Posterior cingulate gyrus (tissue), 11 donors: ENCODE data around the gene YARS1.
A peak's percentile ranks its signal among the peaks of the same experiment; 100 is the strongest.
"Not testable (repeated sequence)": the region's sequence is repeated elsewhere in the genome, so short reads cannot be mapped to it uniquely, and the experiment has no call there.

Source experiments
- DNase-seq, 10 donors: peaks; one replicate each; pipeline versions ENCODE4 v3.0.0 to v3.0.0-alpha.2; 2020 to 2021; ENCODE audit warnings: mixed read lengths in 3 of 10
- intact Hi-C: fragments of 100-400 bp; cut with DNase I; formaldehyde crosslinking; loops from one replicate; pipeline ENCODE4 v1.15.1; 2023

The YARS1 gene

GRCh38 chr1:32817815-32818786 is 943 bp upstream of the YARS1 start:
- DNase-seq: peak; percentile 29 to 92 (median 49)
- intact Hi-C loops: no loop called here

GRCh38 chr1:32816676-32817158 is 441 bp downstream of the YARS1 start:
- intact Hi-C loops: no loop called here
- DNase-seq: peak in 1 of 10 donors; percentile 24

- no peak for DNase-seq
- intact Hi-C loops: no loop called here
Measured at GRCh38 chr1:32813941-32814739, 3.0 kb downstream of the YARS1 start.

- intact Hi-C loops: no loop called here
- no peak for DNase-seq
Measured at GRCh38 chr1:32811917-32812316, 5.2 kb downstream of the YARS1 start.

DNA sequence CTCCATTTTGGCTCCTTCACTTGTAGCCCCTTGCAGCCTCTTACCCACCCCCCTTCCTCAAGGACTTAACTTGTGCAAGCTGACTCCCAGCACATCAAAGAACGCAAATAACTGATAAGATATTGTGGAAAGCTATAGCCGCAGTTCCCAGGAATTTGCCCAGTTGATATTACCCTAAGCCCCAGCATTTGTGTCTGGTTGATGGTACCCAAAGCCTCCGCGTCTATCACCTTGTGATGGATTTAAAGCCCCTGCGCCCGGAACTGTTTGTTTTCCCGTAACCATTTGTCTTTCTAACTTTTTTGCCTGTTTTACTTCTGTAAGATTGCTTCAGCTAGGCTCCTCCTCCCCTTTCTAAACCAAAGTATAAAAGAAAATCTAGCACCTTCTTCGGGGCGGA is 5.9 kb downstream of the YARS1 start:
- intact Hi-C loops: no loop called here
- no peak for DNase-seq

DNA sequence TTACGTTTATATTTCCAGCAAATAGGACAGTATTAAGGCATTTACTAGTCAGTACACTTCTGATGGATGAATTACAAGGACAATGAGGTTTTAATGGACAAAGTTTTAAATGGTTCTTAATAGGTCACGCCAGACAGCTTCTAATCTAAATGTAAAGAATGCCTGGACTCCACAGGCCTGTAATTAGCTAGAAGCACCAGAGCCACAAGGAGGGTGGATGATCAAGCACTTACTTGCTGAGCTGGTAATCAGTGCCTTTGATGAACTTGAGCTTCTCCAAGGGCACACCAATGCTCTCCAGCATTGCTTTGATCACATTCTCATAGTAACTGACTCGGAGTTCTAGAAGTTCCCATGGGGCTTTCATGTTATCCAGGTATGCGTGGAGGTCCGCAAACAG is 6.8 kb downstream of the YARS1 start:
- DNase-seq: no peak
- intact Hi-C loops: no loop called here

DNA sequence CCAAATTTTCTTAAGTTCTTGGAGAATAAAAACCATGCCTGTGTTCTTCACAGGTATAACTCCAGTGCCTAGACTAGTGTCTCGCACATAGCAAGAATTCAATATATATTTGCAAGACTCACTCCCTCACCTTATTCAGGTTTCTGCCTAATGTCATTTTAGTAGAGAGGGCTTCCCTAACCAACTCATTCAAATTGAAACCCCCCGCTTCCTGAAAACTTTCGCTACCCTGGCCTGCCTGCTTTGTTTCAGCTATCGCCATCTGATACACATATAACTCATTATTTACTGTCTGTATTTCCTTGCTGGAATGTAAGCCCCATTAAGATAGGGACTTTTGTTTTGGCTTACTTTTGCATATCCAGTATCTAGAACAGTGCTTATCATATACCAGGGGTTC is 8.6 kb downstream of the YARS1 start:
- DNase-seq: no peak
- intact Hi-C loops: loop anchor here (10.0 kb wide), 1 partner anchor 676 kb away; no protein-coding TSS in a partner anchor

GRCh38 chr1:32806910-32807523 is 10.1 kb downstream of the YARS1 start:
- no peak for DNase-seq

DNA sequence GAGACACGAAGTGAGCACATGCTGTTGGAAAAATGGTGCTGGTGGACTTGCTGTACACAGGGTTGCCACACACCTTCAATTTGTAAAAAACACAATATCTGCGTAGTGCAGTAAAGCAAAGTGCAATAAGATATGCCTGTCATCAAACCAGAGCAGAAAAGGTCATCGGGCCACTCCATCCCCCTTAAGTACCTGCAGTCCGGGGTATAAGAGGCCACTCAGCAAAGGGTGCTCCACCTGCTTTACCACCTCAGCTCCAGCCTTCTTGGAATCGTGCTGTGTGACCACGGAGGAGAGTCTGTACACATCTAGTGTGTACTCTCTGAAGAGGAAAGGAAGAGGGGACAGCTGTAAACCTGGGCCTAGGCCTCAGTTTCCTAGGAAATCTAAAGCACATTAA is 10.9 kb downstream of the YARS1 start:
- no peak for DNase-seq
- intact Hi-C loops: loop anchor here (10.0 kb wide), 1 partner anchor 679 kb away; no protein-coding TSS in a partner anchor

More at GRCh38 chr1:32806910-32807523, 10.1 kb downstream of the YARS1 start:
- intact Hi-C loops: loop anchor here (10.0 kb wide), 1 partner anchor 678 kb away; no protein-coding TSS in a partner anchor

GRCh38 chr1:32804460-32804859 is 12.7 kb downstream of the YARS1 start:
- not testable (repeated sequence) for DNase-seq
- intact Hi-C loops: loop anchor here (10.0 kb wide), 1 partner anchor 680 kb away; no protein-coding TSS in a partner anchor

DNA sequence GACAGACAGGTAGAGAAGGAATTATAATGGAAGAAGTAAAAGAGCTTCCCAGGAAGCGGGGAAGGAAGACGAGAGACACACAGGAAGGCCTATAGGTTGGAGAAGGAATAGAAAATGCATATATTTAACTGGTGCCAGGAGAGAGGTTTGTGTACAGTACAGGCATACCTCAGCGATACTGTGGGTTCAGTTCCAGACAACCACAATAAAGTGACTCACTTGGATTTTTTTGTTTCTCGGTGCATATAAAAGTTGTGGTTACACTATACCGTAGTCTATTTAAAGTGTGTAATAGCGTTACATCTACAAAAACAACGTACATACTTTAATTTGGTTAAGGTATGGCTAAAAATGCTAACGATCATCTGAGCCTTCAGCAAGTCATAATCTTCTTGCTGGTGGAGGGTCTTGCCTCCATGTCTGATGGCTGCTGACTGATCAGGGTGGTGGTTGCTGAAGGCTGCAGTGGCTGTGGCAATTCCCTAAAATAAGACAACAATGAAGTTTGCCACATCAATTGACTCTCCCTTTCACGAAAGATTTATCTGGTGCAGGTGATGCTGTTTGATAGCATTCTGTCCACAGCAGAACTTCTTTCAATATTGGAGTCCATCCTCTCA is 16.0 kb downstream of the YARS1 start:
- DNase-seq: no peak
- intact Hi-C loops: loop anchor here (10.0 kb wide), 1 partner anchor 684 kb away; no protein-coding TSS in a partner anchor

DNA sequence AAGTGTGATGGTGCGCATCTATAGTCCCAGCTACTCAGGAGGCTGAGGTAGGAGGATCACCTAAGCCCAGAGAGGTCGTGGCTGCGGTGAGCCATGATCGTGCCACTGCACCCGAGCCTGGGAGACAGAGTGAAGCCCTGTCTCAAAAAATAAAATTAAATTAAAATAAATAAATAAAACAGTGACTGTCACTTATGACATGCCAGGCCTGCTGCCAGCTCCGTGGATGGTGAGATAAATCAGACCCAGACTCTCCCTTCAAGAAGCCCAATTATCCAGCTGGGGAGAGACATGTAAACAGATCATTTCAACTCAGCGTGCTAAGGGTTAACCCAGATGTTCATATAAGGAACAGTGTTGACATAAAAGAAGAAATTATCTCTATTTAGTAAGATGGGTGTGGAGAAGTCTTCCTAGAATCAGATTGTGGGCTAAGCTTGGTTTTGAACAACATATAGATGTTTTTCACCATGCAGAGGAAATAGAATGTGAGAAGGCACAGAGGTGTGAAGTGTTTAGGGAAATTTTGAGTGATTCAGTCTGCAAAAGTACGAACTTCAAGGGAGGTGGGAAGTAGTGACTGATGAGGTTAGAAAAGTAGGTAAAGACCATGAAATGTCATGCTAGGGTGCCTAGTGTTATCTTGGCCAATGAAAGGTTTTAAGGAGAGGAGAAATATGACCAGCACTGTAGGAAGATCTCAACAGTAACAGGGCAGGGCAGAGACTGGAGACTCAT is 18.3 kb downstream of the YARS1 start:
- intact Hi-C loops: no loop called here
- DNase-seq: no peak

GRCh38 chr1:32798191-32798590 is 19.0 kb downstream of the YARS1 start:
- DNase-seq: no peak
- intact Hi-C loops: no loop called here

DNA sequence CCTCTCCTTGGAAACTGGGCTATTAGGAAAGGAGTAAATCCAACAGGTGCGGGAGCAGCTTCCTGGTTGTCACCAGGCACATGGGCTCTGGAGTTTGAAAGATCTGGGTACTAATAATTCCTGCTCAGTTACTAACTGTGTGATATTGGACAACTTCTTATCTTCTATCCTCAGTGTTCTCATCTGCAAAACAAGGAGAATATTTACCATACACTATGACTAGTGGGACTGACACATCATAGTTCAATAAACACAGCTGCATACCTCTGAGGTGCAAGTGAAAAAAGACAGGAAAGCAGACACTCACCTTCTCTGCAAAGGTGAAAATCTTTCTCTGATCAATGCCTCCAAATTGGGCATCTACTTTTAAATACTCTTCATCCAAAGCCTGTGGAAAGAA is 19.7 kb downstream of the YARS1 start:
- intact Hi-C loops: no loop called here
- DNase-seq: no peak

DNA sequence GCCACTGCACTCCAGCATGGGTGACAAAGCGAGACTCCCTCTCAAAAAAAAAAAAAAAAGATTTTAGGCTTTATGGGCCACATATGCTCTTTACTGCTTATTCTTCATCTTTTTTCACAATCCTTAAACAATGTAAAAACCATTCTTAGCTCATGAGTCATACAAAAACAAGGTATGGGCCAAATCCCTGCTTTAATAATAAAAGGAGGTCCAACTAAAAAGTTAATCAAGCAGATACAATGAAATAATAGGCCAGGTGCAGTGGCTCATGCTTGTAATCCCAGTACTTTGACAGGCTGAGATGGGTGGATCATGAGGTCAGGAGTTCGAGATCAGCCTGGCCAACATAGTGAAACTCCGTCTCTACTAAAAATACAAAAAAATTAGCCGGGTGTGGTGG is 21.4 kb downstream of the YARS1 start:
- intact Hi-C loops, DNase-seq: not testable (repeated sequence)

DNA sequence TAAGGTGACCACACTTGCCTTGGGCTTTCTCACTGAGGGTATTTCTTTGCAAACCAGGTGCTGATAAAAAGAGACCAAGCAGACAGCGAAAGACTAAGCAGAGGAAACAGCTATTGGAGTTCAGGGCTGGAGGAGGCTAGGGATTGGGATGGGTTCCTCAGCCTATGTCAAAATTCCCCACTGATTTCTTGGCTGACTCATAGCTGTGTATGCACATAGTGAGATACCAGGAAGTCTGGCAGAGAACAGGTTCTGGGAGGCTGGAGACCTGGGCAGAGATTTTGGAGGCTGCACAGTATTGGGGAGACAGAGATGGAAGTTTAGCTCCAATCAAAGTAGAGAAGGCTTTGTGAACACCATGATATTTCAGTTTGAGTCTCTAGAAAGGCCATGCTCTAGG is 25.3 kb downstream of the YARS1 start:
- DNase-seq: no peak
- intact Hi-C loops: no loop called here

- intact Hi-C loops, DNase-seq: not testable (repeated sequence)
Measured at GRCh38 chr1:32789356-32789755, 27.8 kb downstream of the YARS1 start.

DNA sequence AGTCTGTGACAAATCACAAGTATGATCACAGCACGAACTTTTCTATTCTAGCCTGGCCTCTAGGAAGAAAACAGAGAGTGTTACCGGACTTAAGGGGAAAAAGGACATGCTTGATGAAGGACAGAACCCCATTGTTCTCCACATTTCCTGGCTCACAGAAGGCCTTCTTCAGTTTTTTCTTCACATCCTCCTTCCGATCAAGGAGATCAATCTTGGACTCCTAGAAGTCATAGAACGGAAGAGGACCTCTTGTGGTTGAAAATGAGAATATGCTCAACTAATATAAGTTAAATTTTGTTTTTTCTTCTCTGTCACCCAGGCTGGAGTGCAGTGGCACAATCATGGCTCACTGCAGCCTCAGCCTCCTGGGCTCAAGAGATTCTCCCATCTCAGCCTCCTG is 30.3 kb downstream of the YARS1 start:
- intact Hi-C loops: no loop called here

GRCh38 chr1:32784817-32785216 is 32.3 kb downstream of the YARS1 start:
- no peak for DNase-seq
- intact Hi-C loops: no loop called here

More for the DNA sequence above, 30.3 kb downstream of the YARS1 start:
- no peak for DNase-seq
